Measurements from ENCODE around the gene MAGEB4. TPM values are rescaled to one million over a fixed set of nuclear protein-coding genes. Genes with fewer than 3 reads are reported as not detected.
"Not testable (repeated sequence)": the region's sequence is repeated elsewhere in the genome, so short reads cannot be mapped to it uniquely, and the experiment has no call there.

MAGEB4 gene
- not detected for total RNA-seq (2021; ENCODE audit: unreplicated experiment)
- not detected in 2 replicates for polyA plus RNA-seq (2012)
- not detected for Bru-seq, nascent RNA
- not detected for BruChase-seq, experiment 1, labeled RNA remaining after a 6-hour chase
- percentile 16 among the genes with signal in this experiment for BruChase-seq, experiment 2, labeled RNA remaining after a 2-hour chase
- long read RNA-seq: 0 reads

- no peak within 1 kb of the TSS for H2AFZ ChIP-seq (ENCODE audit: low read depth, low read length, poor library complexity, severe bottlenecking)
- H3K4me1 ChIP-seq (ENCODE audit: control insufficient read depth in 1 of 2, insufficient read depth in 2 of 2, low read length in 2 of 2): no peaks in the 10 kb centered on the region
- no peaks in the 10 kb centered on the region for H3K9me3 ChIP-seq (ENCODE audit: control insufficient read depth in 1 of 2, insufficient read depth in 1 of 2, low read depth in 1 of 2, low read length in 2 of 2)
- ChIA-PET CTCF (no interaction called here), RAD21 (ENCODE audit: low non-redundant PET in 1 of 2, low total read pairs in 2 of 2, uncharacterized antibody in 2 of 2, unreplicated experiment in 2 of 2) (no interaction called here), POLR2A (no interaction called here)
- H4K20me1 ChIP-seq (ENCODE audit: insufficient read depth): no peaks in the 10 kb centered on the region
- DNase-seq (ENCODE audit: low read depth, low spot score) (no peak), ATAC-seq (no peak)
- TF ChIP-seq ZBTB33 (IDR thresholded peaks at IDR 0.05; ENCODE audit: extremely low read depth, insufficient replicate concordance, low read length) (no peak), ZNF274 (IDR thresholded peaks at IDR 0.05; ENCODE audit: low read depth, low read length) (no peak), SRF (IDR thresholded peaks at IDR 0.05; ENCODE audit: low read depth) (no peak), ZFX (IDR thresholded peaks at IDR 0.05) (no peak), EZH2phosphoT487 (IDR thresholded peaks at IDR 0.05; ENCODE audit: borderline replicate concordance) (no peak), FOSL1 (IDR thresholded peaks at IDR 0.05; ENCODE audit: low read depth) (no peak), POLR2A (IDR thresholded peaks at IDR 0.05; ENCODE audit: borderline replicate concordance, extremely low read depth, insufficient read depth, insufficient read length) (no peak), CTCF (IDR thresholded peaks at IDR 0.05 in 2 of 3, conservative IDR thresholded peaks at IDR 0.05 in 1 of 3; ENCODE audit: borderline replicate concordance in 1 of 3, insufficient read depth in 1 of 3, low read depth in 2 of 3, low read length in 2 of 3) (no peak), YY1 (IDR thresholded peaks at IDR 0.05; ENCODE audit: extremely low read depth, insufficient replicate concordance, low read depth, low read length) (no peak), RAD21 (IDR thresholded peaks at IDR 0.05; ENCODE audit: low read depth) (no peak), CBX3 (IDR thresholded peaks at IDR 0.05; ENCODE audit: low read depth) (no peak)
- no TSS peak for BruUV-seq (replicated peaks)
- no peaks in the 10 kb centered on the region for H3K79me2 ChIP-seq (ENCODE audit: insufficient read depth, low read length)
- H3K9ac ChIP-seq (ENCODE audit: low read length): no peak within 1 kb of the TSS
- no peaks in the 10 kb centered on the region for H3K9me2 ChIP-seq (ENCODE audit: insufficient read depth)
- no peaks in the 10 kb centered on the region for H3K36me3 ChIP-seq (ENCODE audit: control insufficient read depth in 1 of 2, insufficient read depth in 2 of 2, low read length in 2 of 2)
- no peak within 1 kb of the TSS for H3K4me2 ChIP-seq (ENCODE audit: low read length)
- no peak within 1 kb of the TSS for H3K27ac ChIP-seq (ENCODE audit: low read depth, low read length)
- no peaks in the 10 kb centered on the region for H3K27me3 ChIP-seq (ENCODE audit: insufficient read depth, low read length)
- intact Hi-C loops (cut with micrococcal nuclease): no loop called here
- no peak within 1 kb of the TSS for H3K4me3 ChIP-seq (replicated peaks in 1 of 2; ENCODE audit: low read depth in 1 of 2, low read length in 2 of 2)
Measured at GRCh38 chrX:30241724-30242415, at the start of gene MAGEB4. MAGEB4 (plus strand) TSS chrX:30242000; CDS start chrX:30242136, 136 bp downstream.

GRCh38 chrX:30193910-30194309 is 47.9 kb upstream of the MAGEB4 start:
- H3K4me1 ChIP-seq (ENCODE audit: control insufficient read depth in 1 of 2, insufficient read depth in 2 of 2, low read length in 2 of 2); H3K4me3 ChIP-seq (replicated peaks in 1 of 2; ENCODE audit: low read depth in 1 of 2, low read length in 2 of 2); H2AFZ ChIP-seq (ENCODE audit: low read depth, low read length, poor library complexity, severe bottlenecking); H3K27ac ChIP-seq (ENCODE audit: low read depth, low read length); DNase-seq (ENCODE audit: low read depth, low spot score); H3K9ac ChIP-seq (ENCODE audit: low read length); ATAC-seq; RAD21 ChIA-PET (ENCODE audit: low non-redundant PET in 1 of 2, low total read pairs in 2 of 2, uncharacterized antibody in 2 of 2, unreplicated experiment in 2 of 2); H3K4me2 ChIP-seq (ENCODE audit: low read length); intact Hi-C loops (cut with micrococcal nuclease); BruUV-seq (replicated peaks); H3K9me2 ChIP-seq (ENCODE audit: insufficient read depth); CTCF ChIA-PET; H3K27me3 ChIP-seq (ENCODE audit: insufficient read depth, low read length); POLR2A ChIA-PET; H4K20me1 ChIP-seq (ENCODE audit: insufficient read depth); H3K9me3 ChIP-seq (ENCODE audit: control insufficient read depth in 1 of 2, insufficient read depth in 1 of 2, low read depth in 1 of 2, low read length in 2 of 2); H3K36me3 ChIP-seq (ENCODE audit: control insufficient read depth in 1 of 2, insufficient read depth in 2 of 2, low read length in 2 of 2); H3K79me2 ChIP-seq (ENCODE audit: insufficient read depth, low read length): not testable (repeated sequence)
